CD4-positive, alpha-beta T cell (primary cell): ENCODE measurements around the gene MRPL28. TPM values are rescaled to one million over a fixed set of nuclear protein-coding genes. Genes with fewer than 3 reads are reported as not detected.
"Not testable (repeated sequence)": the region's sequence is repeated elsewhere in the genome, so short reads cannot be mapped to it uniquely, and the experiment has no call there.

Experiments used
- ATAC-seq: fragments of 200-7000 bp; cut with Tn5 transposase; one replicate; pipeline ENCODE4 v1.10.0; 2022; ENCODE audit warnings: mild to moderate bottlenecking; ENCODE audit not compliant: poor library complexity
- CTCF ChIA-PET: fragments of 350-600 bp; sonication (Branson Sonifier 250); formaldehyde crosslinking; loops from one replicate; lab custom pipeline; 2021; ENCODE audit warnings: antibody characterized with exemption, inconsistent platforms; lab: Charles Lee
- POLR2A ChIA-PET: fragments of 350-600 bp; sonication (Branson Sonifier 250); formaldehyde crosslinking; loops from one replicate; lab custom pipeline; 2021; ENCODE audit warnings: antibody characterized with exemption, inconsistent platforms; lab: Charles Lee
- DNase-seq, 14 experiments: peaks; one replicate each; pipeline ENCODE4 v3.0.0-alpha.2; 2013 to 2020; ENCODE audit warnings: mixed read lengths in 2 of 14
- H3K27ac ChIP-seq, 2 donors: one replicate each; pipeline versions ENCODE4 v1.5.1 to v1.7.0; 2013; ENCODE audit warnings: low read length in 2 of 2, low read depth in 1 of 2, mild to moderate bottlenecking in 1 of 2
- H3K27me3 ChIP-seq, 2 experiments: 1 replicate in 1 of 2; 2 replicates in 1 of 2; pipeline versions ENCODE4 v1.6.1 to v1.7.0; 2013; ENCODE audit warnings: low read length in 2 of 2, control low read depth in 1 of 2, mild to moderate bottlenecking in 1 of 2, moderate library complexity in 1 of 2; ENCODE audit not compliant: insufficient read depth in 2 of 2, control insufficient read depth in 1 of 2
- H3K36me3 ChIP-seq: one replicate; pipeline ENCODE4 v1.6.1; 2013; ENCODE audit warnings: low read length, control low read depth; ENCODE audit not compliant: insufficient read depth
- H3K4me1 ChIP-seq: one replicate; pipeline ENCODE4 v1.6.1; 2013; ENCODE audit warnings: low read length, control low read depth; ENCODE audit not compliant: insufficient read depth
- H3K4me3 ChIP-seq: one replicate; pipeline ENCODE4 v1.5.1; 2013; ENCODE audit warnings: mild to moderate bottlenecking, low read length, moderate library complexity
- H3K9me3 ChIP-seq, 2 experiments: 1 replicate in 1 of 2; 2 replicates in 1 of 2; pipeline versions ENCODE4 v1.6.1 to v1.7.0; 2013; ENCODE audit warnings: low read length in 2 of 2, mild to moderate bottlenecking in 2 of 2, control low read depth in 1 of 2, moderate library complexity in 1 of 2; ENCODE audit not compliant: control insufficient read depth in 1 of 2, insufficient read depth in 1 of 2
- H3K27ac Mint-ChIP-seq: one replicate; pipeline ENCODE4 v1.8.0; 2020; ENCODE audit warnings: mixed read lengths
- H3K27me3 Mint-ChIP-seq: one replicate; pipeline ENCODE4 v1.8.0; 2021; ENCODE audit warnings: mixed read lengths
- H3K36me3 Mint-ChIP-seq: one replicate; pipeline ENCODE4 v1.8.0; 2021; ENCODE audit warnings: low read depth, mixed read lengths
- H3K4me1 Mint-ChIP-seq: one replicate; pipeline ENCODE4 v1.8.0; 2021; ENCODE audit warnings: low read depth, mixed read lengths
- H3K4me3 Mint-ChIP-seq: one replicate; pipeline ENCODE4 v1.8.0; 2020; ENCODE audit warnings: mild to moderate bottlenecking, mixed read lengths
- H3K9me3 Mint-ChIP-seq: one replicate; pipeline ENCODE4 v1.8.0; 2020; ENCODE audit warnings: mixed read lengths
- CTCF ChIP-seq: fragments of 200-600 bp; IDR thresholded peaks from one replicate; pipeline ENCODE4 v1.8.0; 2022; ENCODE audit warnings: antibody characterized with exemption, mild to moderate bottlenecking
- intact Hi-C, 2 experiments: fragments of 100-400 bp; cut with DNase I in 1 of 2; cut with micrococcal nuclease in 1 of 2; formaldehyde crosslinking; loops; one replicate each; pipeline versions ENCODE4 v1.15.1 to v1.9.0; 2023 to 2025; cut with DNase I, micrococcal nuclease
- total RNA-seq, 174 experiments: library from RNA in 2 of 174; stranded (reverse) in 2 of 174; gene quantifications; one replicate each; pipeline ENCODE4 v1.2.3 and lab custom pipeline; 2021 to 2026

The MRPL28 gene
- total RNA-seq, 2 experiments from 2014 or later: 19.6 to 19.7 TPM

DNA sequence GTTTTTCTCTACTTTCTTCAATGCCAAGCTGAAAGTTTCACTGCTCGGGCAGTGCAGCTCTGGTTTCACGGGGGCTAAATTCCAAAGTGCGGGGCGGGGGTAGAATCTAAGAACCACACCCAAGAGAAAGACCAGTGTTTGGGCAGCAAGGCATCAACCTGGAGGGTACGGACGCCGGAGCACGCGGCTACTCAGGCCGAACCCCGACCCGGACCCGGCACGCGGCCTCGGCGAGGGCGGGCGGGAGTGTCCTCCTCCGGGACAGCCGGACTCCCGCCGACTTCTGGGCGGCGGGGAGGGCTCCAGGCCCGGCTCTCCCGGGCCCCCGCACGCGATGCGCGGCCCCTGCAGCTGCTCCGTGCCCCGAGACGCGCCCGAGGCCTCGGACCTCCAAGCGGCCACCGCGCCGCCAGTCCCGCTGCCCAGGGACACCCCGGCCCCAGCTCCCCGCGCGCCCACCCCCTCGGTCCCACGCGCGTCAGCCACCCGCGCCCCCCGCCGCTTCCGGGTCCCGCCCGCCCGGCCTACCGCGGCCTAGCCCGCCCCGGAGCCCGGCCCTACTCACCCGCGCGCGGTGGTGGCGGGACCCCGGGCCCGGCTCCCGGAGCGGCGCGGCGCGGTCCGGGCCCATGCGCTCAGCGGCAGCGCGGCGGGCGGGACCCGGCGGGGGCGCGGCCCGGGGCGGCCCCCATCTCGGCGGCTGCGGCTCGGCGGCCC lies 18.4 kb downstream of the MRPL28 start:
- peak overlapping the region; percentile 94 for H3K27ac Mint-ChIP-seq
- DNase-seq (peak in 8 of 14 experiments; percentile 18 to 51 (median 28)), ATAC-seq (peak; percentile 19)

GRCh38 chr16:350203-350602 lies 20.1 kb downstream of the MRPL28 start:
- Mint-ChIP-seq H3K36me3 (peaks cover 41% of the 10 kb centered on the region), H3K27me3 (no peaks in the 10 kb centered on the region), H3K9me3 (no peaks in the 10 kb centered on the region), H3K4me3 (peak overlapping the region; percentile 99), H3K4me1 (peaks cover 81% of the 10 kb centered on the region), H3K27ac (peak overlapping the region; percentile 94)
- no peak for DNase-seq
- Histone ChIP-seq H3K36me3 (peaks cover 36% of the 10 kb centered on the region), H3K27ac (no peak overlapping the region), H3K9me3 (no peaks in the 10 kb centered on the region), H3K27me3 (no peaks in the 10 kb centered on the region), H3K4me1 (peaks cover 78% of the 10 kb centered on the region), H3K4me3 (no peak overlapping the region)
- TF ChIP-seq CTCF: no peak
- POLR2A ChIA-PET: interaction anchor here (0.6 to 0.8 kb wide), 2 partner anchors 15 to 50 kb away, joined by 3 read pairs; no protein-coding TSS in a partner anchor
- no peak for ATAC-seq
- CTCF ChIA-PET: interaction anchor here (1.2 to 1.4 kb wide), 3 partner anchors 11 to 243 kb away, joined by 3 to 4 read pairs (median 4); partner anchors contain the start of gene FAM234A
- intact Hi-C loops: loop anchor here (5.0 kb wide), 3 partner anchors 38 to 77 kb away; partner anchors contain the start of genes DECR2 (in 1 of the 2) and RAB11FIP3 (in 1 of the 2)

More for the DNA sequence above, 18.4 kb downstream of the MRPL28 start:
- peak overlapping the region; percentile 99 for H3K4me3 Mint-ChIP-seq
- peaks cover 23% of the 10 kb centered on the region for H3K36me3 Mint-ChIP-seq
- Histone ChIP-seq H3K4me1 (peaks cover 78% of the 10 kb centered on the region), H3K9me3 (no peaks in the 10 kb centered on the region), H3K36me3 (peaks cover 20% of the 10 kb centered on the region), H3K27me3 (no peaks in the 10 kb centered on the region), H3K4me3 (peak overlapping the region; percentile 57), H3K27ac (no peak overlapping the region)
- H3K27me3 Mint-ChIP-seq: no peaks in the 10 kb centered on the region
- ChIA-PET CTCF (interaction anchor here (0.7 to 1.1 kb wide), 6 partner anchors 14 to 284 kb away, joined by 3 to 5 read pairs (median 3); partner anchors contain the start of genes FAM234A and METTL26), POLR2A (interaction anchor here (0.6 to 3.5 kb wide), 11 partner anchors 8 to 315 kb away, joined by 3 to 19 read pairs (median 4); partner anchors contain the start of genes DECR2, FAM234A and LUC7L)
- no peak for TF ChIP-seq CTCF
- H3K9me3 Mint-ChIP-seq: no peaks in the 10 kb centered on the region
- intact Hi-C loops: loop anchor here (1.0 to 5.0 kb wide), 10 partner anchors 18 to 213 kb away; partner anchors contain the start of genes DECR2 (in 2 of the 2), FAM234A (in 2 of the 2), RAB11FIP3 (in 2 of the 2) and MRPL28 (in 1 of the 2)
- H3K4me1 Mint-ChIP-seq: peaks cover 69% of the 10 kb centered on the region

GRCh38 chr16:349211-349610 lies 21.1 kb downstream of the MRPL28 start:
- no peak for DNase-seq
- peak overlapping the region; percentile 62 for H3K27ac Mint-ChIP-seq
- Histone ChIP-seq H3K27ac (no peak overlapping the region), H3K36me3 (peaks cover 45% of the 10 kb centered on the region), H3K4me3 (no peak overlapping the region), H3K9me3 (no peaks in the 10 kb centered on the region), H3K4me1 (peaks cover 73% of the 10 kb centered on the region), H3K27me3 (no peaks in the 10 kb centered on the region)
- ChIA-PET CTCF (no interaction called here), POLR2A (interaction anchor here (1.1 kb wide), 2 partner anchors 8 to 114 kb away, joined by 3 to 5 read pairs; partner anchors contain the start of gene FAM234A)
- H3K4me3 Mint-ChIP-seq: peak overlapping the region; percentile 72
- H3K27me3 Mint-ChIP-seq: no peaks in the 10 kb centered on the region
- peaks cover 79% of the 10 kb centered on the region for H3K4me1 Mint-ChIP-seq
- peaks cover 49% of the 10 kb centered on the region for H3K36me3 Mint-ChIP-seq
- intact Hi-C loops: no loop called here
- no peak for ATAC-seq
- no peak for TF ChIP-seq CTCF
- no peaks in the 10 kb centered on the region for H3K9me3 Mint-ChIP-seq

- CTCF ChIA-PET, H3K27me3 ChIP-seq, H3K9me3 ChIP-seq, H3K27me3 Mint-ChIP-seq, intact Hi-C loops, H3K9me3 Mint-ChIP-seq, H3K4me3 ChIP-seq, ATAC-seq, H3K27ac ChIP-seq, DNase-seq: not testable (repeated sequence)
- Histone ChIP-seq H3K4me1 (peaks cover 70% of the 10 kb centered on the region), H3K36me3 (peaks cover 46% of the 10 kb centered on the region)
- Mint-ChIP-seq H3K4me3 (peak overlapping the region; percentile 45), H3K4me1 (peaks cover 71% of the 10 kb centered on the region), H3K36me3 (peaks cover 55% of the 10 kb centered on the region), H3K27ac (peak overlapping the region; percentile 44)
- POLR2A ChIA-PET: interaction anchor here (1.1 kb wide), 1 partner anchor 114 kb away, joined by 5 read pairs; the partner anchor contains the start of gene FAM234A
Measured at GRCh38 chr16:348495-348894, 21.8 kb downstream of the MRPL28 start.
